Stimulated activated CD8-positive, alpha-beta memory T cell treated with anti-CD3 and anti-CD28 coated beads, Interleukin-7, amount 100 ng/mL, for 24 hours (primary cell): Measurements from ENCODE around the gene GFI1.
"Not testable (repeated sequence)": the region's sequence is repeated elsewhere in the genome, so short reads cannot be mapped to it uniquely, and the experiment has no call there.

Source experiments
- DNase-seq: peaks from one replicate; pipeline ENCODE4 v3.0.0-alpha.2; 2020; ENCODE audit warnings: low read depth

Gene GFI1

DNA sequence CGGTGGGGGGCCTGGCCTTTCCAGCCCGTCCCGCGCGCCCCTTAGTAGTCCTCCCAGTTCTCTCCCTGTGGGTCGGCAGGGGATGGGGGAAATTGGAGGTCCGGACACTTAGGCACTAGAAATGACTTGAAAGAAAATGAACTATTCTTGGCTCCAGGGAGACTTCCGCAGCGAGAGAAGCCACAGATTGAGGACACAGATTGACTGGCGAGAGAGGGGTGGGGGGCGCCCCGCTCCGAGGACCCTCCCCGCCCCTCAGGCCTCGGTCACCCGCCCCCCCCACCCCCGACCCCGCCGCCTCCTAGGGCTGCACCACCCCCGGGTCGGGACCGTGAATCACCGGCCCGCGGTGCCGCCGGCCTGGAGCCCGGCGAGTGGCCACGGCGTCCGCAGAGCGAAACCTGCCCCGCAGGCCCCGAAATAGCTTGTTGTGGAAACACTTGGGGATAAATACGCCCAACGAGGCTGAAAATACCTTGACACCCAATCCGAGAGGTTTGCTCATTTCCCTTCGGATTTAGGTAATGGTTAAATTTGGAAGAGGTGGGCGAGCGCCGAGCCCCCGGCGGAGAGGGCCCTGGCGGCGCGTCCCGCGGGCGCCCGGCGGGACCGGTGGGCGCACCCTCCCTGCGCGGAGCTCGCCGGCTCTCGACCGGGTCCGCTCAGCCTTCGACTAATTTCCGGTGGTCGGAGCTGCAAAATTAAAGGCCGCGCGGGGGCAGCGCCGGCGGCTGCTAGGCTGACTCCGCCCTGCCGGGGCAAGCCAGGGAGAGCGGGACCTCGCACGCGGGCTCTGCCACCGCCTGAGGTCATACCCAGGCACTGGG, at the start of gene GFI1:
GFI1 (minus strand) TSS at position 675 of the 827 bp plus-strand sequence. CDS start 3,438 bp downstream, outside the sequence.
- no peak for DNase-seq

DNA sequence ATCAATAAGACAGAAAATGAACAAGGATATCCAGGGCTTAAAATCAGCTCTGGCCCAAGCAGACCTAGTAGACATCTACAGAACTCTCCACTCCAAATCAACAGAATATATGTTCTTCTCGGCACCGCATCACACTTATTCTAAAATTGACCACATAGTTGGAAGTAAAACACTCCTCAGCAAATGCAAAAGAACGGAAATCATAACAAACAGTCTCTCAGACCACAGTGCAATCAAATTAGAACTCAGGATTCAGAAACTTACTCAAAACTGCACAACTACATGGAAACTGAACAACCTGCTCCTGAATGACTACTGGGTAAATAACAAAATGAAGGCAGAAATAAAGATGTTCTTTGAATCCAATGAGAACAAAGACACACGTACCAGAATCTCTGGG, 45.6 kb upstream of the GFI1 start:
- DNase-seq: not testable (repeated sequence)

DNA sequence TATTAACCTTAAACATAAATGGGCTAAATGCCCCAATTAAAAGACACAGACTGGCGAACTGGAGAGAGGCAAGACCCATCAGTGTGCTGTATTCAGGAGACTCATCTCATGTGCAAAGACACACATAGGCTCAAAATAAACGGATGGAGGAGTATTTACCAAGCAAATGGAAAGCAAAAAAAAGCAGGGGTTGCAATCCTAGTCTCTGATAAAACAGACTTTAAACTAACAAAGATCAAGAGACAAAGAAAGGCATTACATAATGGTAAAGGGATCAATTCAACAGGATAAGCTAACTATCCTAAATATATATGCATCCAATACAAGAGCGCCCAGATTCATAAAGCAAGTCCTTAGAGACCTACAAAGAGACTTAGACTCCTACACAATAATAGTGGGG, 45.2 kb upstream of the GFI1 start:
- not testable (repeated sequence) for DNase-seq

DNA sequence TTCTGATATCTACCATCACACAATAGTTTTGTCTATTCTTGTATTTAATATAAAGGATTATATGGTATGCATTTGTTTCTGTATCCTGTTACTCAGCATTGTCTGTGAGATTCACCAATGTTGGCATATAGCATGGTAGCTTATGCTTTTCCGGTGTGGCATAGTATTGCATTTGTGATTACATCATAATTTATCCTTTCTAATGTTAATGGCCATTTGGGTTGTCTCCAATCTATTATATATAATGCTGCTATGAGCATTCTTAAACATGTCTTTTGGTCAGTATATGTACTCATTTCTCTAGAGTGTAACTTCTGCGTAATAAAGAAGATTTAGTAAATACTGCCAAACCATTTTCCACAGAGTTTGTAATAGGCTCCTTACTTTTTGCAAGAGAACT, 40.9 kb upstream of the GFI1 start:
- DNase-seq: no peak

DNA sequence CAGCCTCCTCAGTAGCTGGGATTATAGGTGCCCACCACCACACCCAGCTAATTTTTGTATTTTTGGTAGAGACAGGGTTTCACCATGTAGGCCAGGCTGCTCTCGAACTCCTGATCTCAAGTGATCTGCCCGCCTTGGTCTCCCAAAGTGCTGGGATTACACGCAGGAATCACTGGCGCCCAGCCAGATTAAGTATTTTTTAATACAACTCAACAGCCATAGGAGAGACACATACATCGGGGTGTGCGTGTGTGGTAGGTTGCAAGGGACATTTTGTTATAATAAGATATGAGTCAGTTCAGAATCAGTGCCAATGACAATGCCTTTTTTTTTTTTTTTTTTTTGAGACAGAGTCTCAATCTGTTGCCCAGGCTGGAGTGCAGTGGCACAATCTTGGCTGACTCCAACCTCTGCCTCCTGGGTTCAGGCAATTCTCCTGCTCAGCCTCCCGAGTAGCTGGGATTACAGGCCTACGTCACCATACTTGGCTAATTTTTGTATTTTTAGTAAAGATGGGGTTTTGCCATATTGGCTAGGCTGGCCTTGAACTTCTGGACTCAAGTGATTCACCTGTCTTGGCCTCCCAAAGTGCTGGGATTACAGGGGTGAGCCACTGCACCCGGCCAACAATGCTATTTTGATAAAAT, 38.3 kb upstream of the GFI1 start:
- not testable (repeated sequence) for DNase-seq

DNA sequence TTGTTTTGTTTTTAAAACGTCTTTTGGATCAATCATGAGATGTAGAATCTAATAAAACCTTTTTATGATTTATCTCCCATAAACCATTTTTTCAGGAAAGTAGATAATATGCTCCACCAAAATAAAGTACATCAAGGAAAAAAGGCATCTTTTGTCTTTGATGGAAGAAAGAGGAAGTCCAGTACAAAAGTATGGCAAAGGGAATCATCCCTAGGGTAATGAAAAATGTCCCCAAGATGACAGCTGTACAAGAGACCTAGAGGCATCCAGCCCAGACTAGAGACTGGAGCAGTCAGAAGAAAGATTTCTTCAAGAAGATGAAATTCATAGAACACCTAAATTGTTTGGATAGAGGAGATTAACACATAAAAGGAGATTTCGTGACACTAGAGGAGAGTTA, 32.3 kb upstream of the GFI1 start:
- no peak for DNase-seq

DNA sequence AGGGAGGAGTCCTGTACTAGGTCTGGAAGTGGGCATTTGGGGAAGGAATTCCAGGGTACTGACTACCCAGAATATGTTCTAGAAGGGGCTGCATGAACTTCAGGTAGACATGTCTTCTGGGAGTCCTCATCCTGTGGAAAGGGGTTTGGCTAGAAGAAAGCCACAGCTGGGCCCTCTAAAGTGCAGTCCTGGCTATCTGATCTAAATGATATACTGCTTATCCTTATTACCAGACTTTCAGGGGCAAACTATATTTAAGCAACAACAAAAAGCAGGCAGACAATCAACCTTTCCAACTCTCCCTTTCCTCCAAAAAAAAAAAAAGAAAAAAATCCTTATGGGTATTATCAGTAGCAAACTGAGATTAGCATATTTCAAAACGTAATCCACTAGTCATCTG, 29.8 kb upstream of the GFI1 start:
- DNase-seq: no peak

DNA sequence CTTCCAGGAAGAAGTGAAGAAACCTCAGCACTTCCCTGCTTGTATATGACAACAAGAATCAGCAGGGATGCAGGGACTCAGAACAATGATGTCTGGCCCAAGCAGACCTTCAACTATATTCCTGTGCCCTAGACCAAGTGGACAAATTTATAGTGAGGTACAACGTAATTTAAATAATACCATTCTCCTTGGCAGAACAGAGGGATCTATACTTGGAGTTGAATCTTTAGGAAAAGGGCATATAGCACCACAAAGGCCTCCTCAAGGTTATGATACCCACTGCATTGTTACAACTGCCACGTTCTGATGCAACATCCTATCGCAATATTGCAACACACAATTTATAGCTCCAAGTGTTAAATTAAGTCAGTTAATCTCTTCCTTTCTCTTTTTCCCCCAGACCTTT, 29.1 kb upstream of the GFI1 start:
- DNase-seq: no peak

DNA sequence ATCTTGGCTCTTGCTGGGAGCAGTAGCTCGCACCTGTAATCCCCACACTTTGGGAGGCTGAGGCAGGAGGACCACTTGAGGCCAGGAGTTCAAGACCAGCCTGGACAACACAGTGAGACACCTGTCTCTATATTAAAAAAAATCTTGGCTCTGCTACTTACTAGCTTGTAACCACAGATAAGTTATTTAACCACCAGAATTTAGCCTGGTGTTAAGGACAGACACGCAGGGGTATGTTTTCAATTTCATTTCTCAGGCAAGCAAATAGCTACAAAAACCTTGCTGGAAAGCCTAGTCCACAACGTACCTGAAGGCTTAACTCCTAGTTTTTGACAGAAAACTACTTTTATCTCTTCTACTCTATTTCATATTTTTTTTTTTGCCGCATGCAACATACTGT, 24.8 kb upstream of the GFI1 start:
- DNase-seq: no peak

DNA sequence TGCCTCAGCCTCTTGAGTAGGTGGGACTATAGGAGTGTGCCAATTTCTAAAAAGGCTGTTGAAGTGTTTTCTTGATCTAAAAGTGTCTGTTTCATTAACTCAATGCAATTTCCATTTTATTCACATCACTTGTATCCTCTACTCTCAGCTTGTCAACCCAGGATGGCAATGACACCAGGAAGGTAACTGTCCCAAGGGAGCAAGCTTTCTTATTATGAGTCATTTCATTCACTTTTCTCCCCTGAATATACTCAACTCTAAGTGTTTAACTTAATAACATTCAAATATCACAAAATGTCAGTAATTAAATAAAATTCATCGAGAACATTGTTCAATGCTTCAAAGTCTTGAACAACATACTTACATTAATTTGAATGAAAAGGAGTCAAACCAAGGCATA, 22.9 kb upstream of the GFI1 start:
- DNase-seq: no peak

DNA sequence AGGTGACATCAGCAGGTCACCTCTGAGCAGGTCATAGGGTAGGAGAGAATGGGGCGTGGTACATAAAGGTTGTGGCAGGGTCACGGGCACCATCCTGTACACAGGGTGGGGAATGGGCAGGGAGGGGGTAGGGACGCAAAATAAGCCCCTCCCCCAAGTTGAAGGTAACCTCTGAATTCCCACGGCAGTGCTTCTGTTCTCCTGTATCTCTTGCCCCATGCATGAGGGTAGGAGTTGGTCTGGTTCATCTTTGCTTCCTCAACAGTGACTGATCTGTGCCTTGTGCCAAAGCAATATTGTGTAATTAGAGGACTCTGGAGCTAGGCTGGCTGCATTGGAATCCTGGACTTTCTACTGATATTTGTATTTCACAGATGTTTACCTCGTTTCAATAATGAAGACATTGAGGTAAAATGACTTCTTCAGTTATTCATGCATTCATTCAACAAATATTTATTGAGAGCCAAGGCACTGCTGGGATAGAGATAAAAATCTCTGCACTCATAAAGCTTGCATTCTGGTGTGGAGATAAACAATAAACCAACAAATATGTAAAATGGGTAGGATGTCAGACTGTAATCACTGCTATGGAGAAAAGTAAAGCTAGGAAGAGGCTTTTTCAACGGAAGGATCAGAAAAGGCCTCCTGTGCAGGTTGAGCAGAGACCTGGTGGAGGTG, 18.4 kb upstream of the GFI1 start:
- DNase-seq: no peak

DNA sequence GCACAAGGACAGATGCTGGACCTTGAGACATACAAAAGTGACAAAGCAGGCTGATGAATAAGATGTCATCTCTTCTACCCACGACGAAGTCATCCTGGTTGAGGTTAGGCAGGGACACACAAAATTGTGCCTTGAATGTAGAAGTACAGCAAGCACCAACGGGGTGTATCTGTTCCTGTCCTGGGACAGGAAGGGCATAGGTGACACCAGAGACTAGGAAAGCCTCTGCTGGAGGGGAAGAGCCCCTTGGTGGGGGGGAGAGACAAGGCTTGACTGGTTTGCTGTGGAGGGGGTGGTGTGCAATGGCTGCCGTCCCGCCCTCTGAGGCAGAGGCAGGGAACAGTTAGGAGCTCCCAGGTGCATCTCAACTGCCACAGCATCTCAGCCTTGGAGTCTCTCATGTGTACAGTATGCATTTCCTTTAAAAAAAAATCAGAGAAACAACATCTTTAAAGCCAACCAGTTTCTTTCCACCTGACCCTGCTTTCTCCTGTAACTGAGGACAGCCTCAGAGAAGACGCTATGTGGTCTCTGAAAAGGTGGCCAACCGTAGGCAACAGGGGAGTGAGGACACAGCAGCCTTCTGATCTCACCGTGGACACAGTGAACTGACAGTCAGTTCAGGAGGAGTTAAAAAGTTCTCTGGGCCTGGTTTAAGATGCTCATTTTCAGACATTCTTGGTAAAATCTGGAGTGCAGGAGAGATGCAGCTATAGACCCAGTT, 17.7 kb upstream of the GFI1 start:
- no peak for DNase-seq

DNA sequence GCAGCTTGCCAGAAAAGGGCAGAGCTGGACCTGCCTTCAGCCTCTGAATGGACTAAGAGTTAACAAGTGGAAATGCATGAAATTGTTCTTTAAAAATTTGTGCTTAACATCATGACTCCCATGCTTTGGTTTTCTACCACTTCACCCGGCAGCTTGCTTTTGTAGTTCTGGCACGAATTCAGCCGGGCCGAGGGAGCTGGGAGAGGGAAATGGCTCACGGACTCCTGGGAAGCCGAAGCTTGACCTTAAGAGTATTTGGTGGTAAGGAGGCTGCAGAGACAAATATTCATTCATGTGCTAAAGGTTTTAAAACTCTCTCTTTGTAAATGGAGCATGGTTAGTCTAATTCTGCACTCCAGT, 17.2 kb upstream of the GFI1 start:
- no peak for DNase-seq

DNA sequence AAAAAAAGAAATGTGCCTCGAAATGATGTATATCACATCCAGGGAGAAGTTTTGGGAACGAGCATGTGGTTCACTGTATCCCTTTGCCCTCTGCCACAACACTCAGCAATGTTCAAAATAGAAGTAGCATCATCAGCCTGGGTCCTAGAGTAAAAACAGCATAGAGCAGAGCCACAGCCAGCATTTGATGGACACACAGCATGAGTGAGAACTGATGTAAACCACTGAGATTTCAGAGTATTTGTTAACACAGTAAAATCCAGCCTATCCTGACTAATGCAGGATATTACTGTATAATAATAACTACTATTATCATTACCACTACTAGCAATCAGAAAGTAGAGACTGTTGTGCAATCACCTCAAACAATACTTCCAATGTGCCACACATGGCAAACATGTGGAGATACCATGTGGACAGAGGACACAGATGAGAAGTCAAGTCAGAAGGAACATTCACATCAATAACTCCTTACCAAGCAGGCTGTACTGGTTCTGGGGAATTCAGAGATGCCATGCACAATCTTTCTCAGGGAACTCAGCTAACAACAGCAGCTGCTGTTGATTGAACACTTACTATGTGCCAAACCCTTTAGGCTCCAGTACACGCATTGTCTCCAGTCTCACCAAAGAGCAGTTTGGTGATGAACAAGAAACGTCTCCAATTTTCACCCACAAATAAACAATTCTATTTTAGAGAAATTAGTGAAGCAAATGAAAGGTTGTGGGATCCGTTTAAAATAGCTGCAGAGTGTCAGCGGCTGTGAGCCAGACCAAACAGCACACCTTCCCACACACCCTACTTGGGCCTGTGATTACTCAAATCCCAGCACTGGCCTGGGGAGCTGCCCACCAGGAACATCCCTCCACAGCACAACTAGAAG, 16.6 kb upstream of the GFI1 start:
- no peak for DNase-seq

DNA sequence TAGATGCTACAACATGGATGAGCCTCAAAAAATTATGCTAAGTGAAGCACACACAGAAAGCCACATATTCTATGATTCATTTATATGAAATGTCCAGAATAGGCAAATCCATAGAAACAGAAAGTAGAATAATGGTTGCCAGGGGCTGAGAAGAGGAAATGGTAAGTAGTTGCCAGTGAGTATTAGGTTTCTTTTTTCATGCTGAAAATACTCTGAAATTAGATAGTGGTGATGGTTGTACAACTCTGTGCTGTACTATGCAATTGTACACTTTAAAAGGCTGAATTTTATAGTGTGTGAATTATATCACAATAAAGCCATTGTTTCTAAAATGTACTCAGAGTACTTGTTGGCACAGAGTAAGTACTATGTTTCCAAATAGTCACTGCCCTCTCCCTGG, 15.5 kb upstream of the GFI1 start:
- no peak for DNase-seq

DNA sequence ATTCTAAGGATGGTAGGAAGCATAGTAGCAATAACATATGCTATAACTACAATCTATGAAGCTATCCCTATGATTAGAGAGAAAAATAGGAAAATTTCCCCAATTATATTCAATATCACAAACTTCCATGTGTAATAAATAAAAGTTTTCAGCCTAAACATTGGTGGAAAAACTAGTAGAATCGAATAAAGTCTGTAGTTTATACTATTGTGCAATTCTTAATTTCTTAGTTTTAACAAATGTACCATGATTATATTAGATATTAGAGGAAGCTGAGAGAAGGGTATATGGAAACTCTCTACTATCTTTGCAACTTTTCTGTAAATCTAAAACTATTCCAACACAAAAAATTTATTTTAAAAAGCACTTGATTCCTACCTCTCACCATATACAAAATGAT, 13.8 kb upstream of the GFI1 start:
- no peak for DNase-seq

DNA sequence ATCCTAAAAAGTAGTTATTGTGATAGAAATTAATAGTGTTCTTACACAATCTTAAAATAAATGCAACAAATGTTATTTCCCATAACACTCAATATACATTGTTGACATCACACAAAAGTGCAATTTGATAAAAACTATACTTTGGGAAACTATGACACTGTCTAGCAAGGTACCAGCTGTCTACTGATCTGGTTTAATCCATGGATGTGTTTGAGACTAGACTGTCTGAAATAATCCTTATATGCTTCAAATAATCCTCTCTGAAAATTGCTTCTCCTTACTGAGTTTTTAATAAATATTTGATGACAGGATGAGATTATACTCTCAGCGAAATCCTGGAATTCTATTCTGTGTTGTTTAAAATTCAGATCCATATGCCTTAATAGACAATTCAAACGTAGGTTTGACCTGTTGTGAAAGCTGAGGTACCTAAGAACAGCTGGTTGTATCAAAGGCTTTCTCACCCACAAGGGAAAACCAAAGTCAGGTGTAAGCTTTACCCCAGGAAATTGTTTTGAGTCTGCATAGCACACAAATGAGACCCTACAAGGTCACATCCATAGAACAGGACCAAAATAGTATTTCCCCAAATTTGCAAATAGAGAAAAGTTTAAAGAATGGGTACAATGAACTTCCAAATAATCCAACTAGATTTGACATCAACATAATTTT, 8.8 kb upstream of the GFI1 start:
- no peak for DNase-seq

DNA sequence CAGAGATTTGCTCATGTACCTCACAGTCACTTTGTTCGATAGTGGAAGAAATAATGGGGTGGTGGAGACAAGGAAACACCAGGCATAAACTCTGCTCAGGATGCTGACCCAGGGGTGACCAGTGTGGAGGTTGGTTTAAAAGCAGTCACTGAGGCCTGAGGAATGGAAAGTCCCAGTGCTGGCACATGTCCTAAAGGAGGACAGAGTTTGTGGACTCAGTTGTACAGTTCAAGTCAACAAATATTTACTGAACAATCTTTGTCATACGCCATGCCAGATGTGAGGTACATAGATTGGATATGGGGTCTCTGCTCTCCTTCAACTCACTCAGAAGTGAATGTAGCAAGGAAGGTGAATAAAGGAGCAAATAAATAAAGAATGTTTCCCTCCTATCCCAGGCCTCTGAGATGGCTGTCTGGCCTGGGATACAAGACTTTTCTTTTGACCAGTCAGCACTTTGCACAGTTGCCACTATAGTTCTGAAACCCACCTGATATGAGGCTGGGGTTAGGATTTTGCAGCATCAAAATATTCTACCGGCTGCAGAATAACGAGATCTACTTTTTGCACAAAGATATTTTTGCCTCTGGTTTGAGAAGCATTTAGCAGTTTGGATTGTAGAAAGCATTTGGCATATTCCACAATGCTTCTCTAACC, 7.9 kb upstream of the GFI1 start:
- no peak for DNase-seq

DNA sequence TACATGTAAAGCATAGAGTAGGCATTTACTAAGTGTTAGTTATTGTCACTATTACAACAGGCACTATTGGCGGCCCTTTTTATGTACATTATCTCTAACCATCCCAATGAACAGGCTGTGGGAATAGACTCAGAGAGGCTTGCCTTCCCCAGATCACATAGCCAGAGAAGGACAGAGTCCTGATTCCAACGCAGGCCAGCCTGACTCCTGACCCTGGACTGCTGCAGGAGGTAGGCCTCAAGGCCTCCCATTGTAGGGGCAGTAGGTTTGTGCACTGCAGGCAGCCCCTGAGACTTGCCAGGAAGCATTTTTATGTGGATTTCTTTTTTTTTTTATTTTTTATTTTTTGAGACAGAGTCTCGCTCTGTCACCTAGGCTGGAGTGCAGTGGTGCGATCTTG, 6.4 kb upstream of the GFI1 start:
- DNase-seq: no peak

DNA sequence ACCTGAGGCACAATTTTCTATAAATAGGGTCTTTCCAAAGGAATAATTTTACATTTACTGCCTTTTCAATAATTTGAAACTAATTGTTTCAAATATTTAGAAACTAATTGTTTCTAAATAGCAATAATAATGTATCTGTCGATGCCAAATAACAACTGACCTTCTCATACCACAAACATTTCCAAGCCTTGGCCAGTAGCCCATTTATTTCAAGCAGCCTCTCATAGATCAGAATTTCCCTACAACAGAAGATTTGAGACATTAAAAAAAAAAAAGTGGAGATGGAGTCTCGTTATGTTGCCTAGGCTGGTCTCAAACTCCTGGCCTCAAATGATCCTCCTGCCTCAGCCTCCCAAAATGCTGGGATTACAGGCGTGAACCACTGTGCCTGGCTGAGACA, 2.1 kb upstream of the GFI1 start:
- no peak for DNase-seq

DNA sequence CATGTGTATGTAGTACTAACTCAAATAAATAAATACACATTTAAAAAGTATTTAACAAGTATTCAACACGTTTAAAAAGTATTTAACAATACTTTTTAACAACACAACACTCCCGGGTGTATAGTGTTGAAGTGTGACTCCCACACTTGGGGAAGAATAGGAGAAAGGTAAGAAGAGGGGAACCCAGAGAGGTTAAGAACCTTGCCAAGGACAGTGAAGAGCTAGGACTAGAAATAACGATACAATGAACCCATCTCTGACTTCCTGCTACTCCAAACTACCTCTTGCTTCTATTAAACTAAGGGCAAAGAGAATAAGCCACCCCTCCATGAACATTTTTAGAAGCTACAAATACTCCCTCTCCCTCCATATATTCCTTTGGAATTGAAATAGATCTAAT, 1.7 kb upstream of the GFI1 start:
- no peak for DNase-seq
